ENCODE measurements around the gene RNF144A.
A peak's percentile ranks its signal among the peaks of the same experiment; 100 is the strongest.
"Not testable (repeated sequence)": the region's sequence is repeated elsewhere in the genome, so short reads cannot be mapped to it uniquely, and the experiment has no call there.

Gene RNF144A

GRCh38 chr2:6933911-6934310 lies 16.7 kb downstream of the RNF144A start:
- Histone ChIP-seq H3K4me3 (no peak overlapping the region), H3K27ac (no peak overlapping the region), H3K9ac (no peak overlapping the region), H3K9me3 (no peaks in the 10 kb centered on the region), H4K20me1 (no peaks in the 10 kb centered on the region), H3K36me3 (peaks cover 6% of the 10 kb centered on the region; the same call in 1 of the 2 replicates), H3K27me3 (no peaks in the 10 kb centered on the region), H3K4me1 (peaks cover 53% of the 10 kb centered on the region), H3K4me2 (peak overlapping the region; percentile 11; the same call in 1 of the 2 replicates)
- no peak for TF ChIP-seq Cebpa-rat (IDR thresholded peaks at IDR 0.05)

GRCh38 chr2:6934345-6934744 lies 17.1 kb downstream of the RNF144A start:
- no peak for TF ChIP-seq Cebpa-rat (IDR thresholded peaks at IDR 0.05)
- H3K27ac ChIP-seq, result peak overlapping the region; percentile 36
- H4K20me1 ChIP-seq, result no peaks in the 10 kb centered on the region

GRCh38 chr2:6934758-6935651 lies 17.8 kb downstream of the RNF144A start:
- peak overlapping the region; percentile 36 for H3K27ac ChIP-seq
- no peak for TF ChIP-seq Cebpa-rat (IDR thresholded peaks at IDR 0.05)
- peaks cover 42% of the 10 kb centered on the region for H3K4me1 ChIP-seq
- peak overlapping the region; percentile 76 for H3K4me2 ChIP-seq
- 0 out of 2 replicates have a peak overlapping the region, but pooled peaks have one; percentile 7 for H3K4me3 ChIP-seq
- H3K9ac ChIP-seq, result no peak overlapping the region
- peaks cover 6% of the 10 kb centered on the region; the same call in 1 of the 2 replicates for H3K36me3 ChIP-seq
- H3K9me3 ChIP-seq, result no peaks in the 10 kb centered on the region
- no peaks in the 10 kb centered on the region for H3K27me3 ChIP-seq
- H4K20me1 ChIP-seq, result no peaks in the 10 kb centered on the region

More at GRCh38 chr2:6934345-6934744, 17.1 kb downstream of the RNF144A start:
- 0 out of 2 replicates have a peak overlapping the region, but pooled peaks have one; percentile 7 for H3K4me3 ChIP-seq
- H3K9me3 ChIP-seq, result no peaks in the 10 kb centered on the region
- no peak overlapping the region for H3K9ac ChIP-seq
- peaks cover 6% of the 10 kb centered on the region; the same call in 1 of the 2 replicates for H3K36me3 ChIP-seq
- peak overlapping the region; percentile 76 for H3K4me2 ChIP-seq
- no peaks in the 10 kb centered on the region for H3K27me3 ChIP-seq
- H3K4me1 ChIP-seq, result peaks cover 48% of the 10 kb centered on the region

GRCh38 chr2:6935652-6936020 lies 18.4 kb downstream of the RNF144A start:
- not testable (repeated sequence) for H3K9ac ChIP-seq, H3K9me3 ChIP-seq, H4K20me1 ChIP-seq, H3K27me3 ChIP-seq, H3K4me3 ChIP-seq, H3K36me3 ChIP-seq, H3K27ac ChIP-seq
- H3K4me1 ChIP-seq, result peaks cover 41% of the 10 kb centered on the region
- H3K4me2 ChIP-seq, result 0 out of 2 replicates have a peak overlapping the region, but pooled peaks have one; percentile 25

GRCh38 chr2:6937157-6937556 lies 19.9 kb downstream of the RNF144A start:
- H3K27me3 ChIP-seq, result no peaks in the 10 kb centered on the region
- H3K27ac ChIP-seq, result no peak overlapping the region
- H4K20me1 ChIP-seq, result no peaks in the 10 kb centered on the region
- no peak overlapping the region for H3K4me3 ChIP-seq
- H3K36me3 ChIP-seq, result peaks cover 16% of the 10 kb centered on the region
- H3K4me1 ChIP-seq, result peaks cover 41% of the 10 kb centered on the region
- no peak overlapping the region for H3K9ac ChIP-seq
- H3K4me2 ChIP-seq, result peak overlapping the region; percentile 47
- H3K9me3 ChIP-seq, result no peaks in the 10 kb centered on the region
- no peak for TF ChIP-seq Cebpa-rat (IDR thresholded peaks at IDR 0.05)

- Histone ChIP-seq H3K4me3 (no peak overlapping the region), H3K4me2 (peak overlapping the region; percentile 47), H3K9ac (no peak overlapping the region), H3K4me1 (peaks cover 41% of the 10 kb centered on the region), H3K36me3 (peaks cover 20% of the 10 kb centered on the region), H3K27ac (no peak overlapping the region), H3K9me3 (no peaks in the 10 kb centered on the region), H3K27me3 (no peaks in the 10 kb centered on the region), H4K20me1 (no peaks in the 10 kb centered on the region)
- TF ChIP-seq Cebpa-rat (IDR thresholded peaks at IDR 0.05), result no peak
Observed at GRCh38 chr2:6937582-6937981, 20.4 kb downstream of the RNF144A start.

- Histone ChIP-seq H4K20me1 (no peaks in the 10 kb centered on the region), H3K4me2 (no peak overlapping the region), H3K4me3 (no peak overlapping the region), H3K27me3 (no peaks in the 10 kb centered on the region), H3K27ac (no peak overlapping the region), H3K36me3 (peaks cover 35% of the 10 kb centered on the region), H3K9me3 (no peaks in the 10 kb centered on the region), H3K9ac (no peak overlapping the region), H3K4me1 (peaks cover 44% of the 10 kb centered on the region)
- no peak for TF ChIP-seq Cebpa-rat (IDR thresholded peaks at IDR 0.05)
Observed at GRCh38 chr2:6939071-6939470, 21.9 kb downstream of the RNF144A start.

- no peaks in the 10 kb centered on the region for H3K27me3 ChIP-seq
- TF ChIP-seq Cebpa-rat (IDR thresholded peaks at IDR 0.05), result no peak
- peaks cover 45% of the 10 kb centered on the region for H3K4me1 ChIP-seq
- no peaks in the 10 kb centered on the region for H4K20me1 ChIP-seq
- no peaks in the 10 kb centered on the region for H3K9me3 ChIP-seq
- no peak overlapping the region for H3K9ac ChIP-seq
- no peak overlapping the region for H3K4me2 ChIP-seq
- H3K36me3 ChIP-seq, result peaks cover 41% of the 10 kb centered on the region
- H3K27ac ChIP-seq, result no peak overlapping the region
- no peak overlapping the region for H3K4me3 ChIP-seq
Observed at GRCh38 chr2:6940820-6941219, 23.6 kb downstream of the RNF144A start.

- Histone ChIP-seq H3K4me3 (no peak overlapping the region), H3K9ac (no peak overlapping the region), H3K27me3 (no peaks in the 10 kb centered on the region), H3K9me3 (no peaks in the 10 kb centered on the region), H3K4me1 (peaks cover 43% of the 10 kb centered on the region), H3K27ac (no peak overlapping the region), H3K36me3 (peaks cover 41% of the 10 kb centered on the region), H4K20me1 (no peaks in the 10 kb centered on the region), H3K4me2 (no peak overlapping the region)
- no peak for TF ChIP-seq Cebpa-rat (IDR thresholded peaks at IDR 0.05)
Observed at GRCh38 chr2:6941299-6942046, 24.3 kb downstream of the RNF144A start.

- Histone ChIP-seq H3K27ac (no peak overlapping the region), H3K4me1 (peaks cover 35% of the 10 kb centered on the region), H3K36me3 (peaks cover 44% of the 10 kb centered on the region), H3K9ac (no peak overlapping the region), H4K20me1 (no peaks in the 10 kb centered on the region), H3K27me3 (no peaks in the 10 kb centered on the region), H3K4me2 (no peak overlapping the region), H3K4me3 (no peak overlapping the region), H3K9me3 (no peaks in the 10 kb centered on the region)
- TF ChIP-seq Cebpa-rat (IDR thresholded peaks at IDR 0.05), result no peak
Observed at GRCh38 chr2:6942848-6943247, 25.6 kb downstream of the RNF144A start.
